Osteocyte (in vitro differentiated cells): ENCODE measurements around the gene DCTPP1. TPM values are rescaled to one million over a fixed set of nuclear protein-coding genes. Genes with fewer than 3 reads are reported as not detected.

Experiments
- DNase-seq: peaks from one replicate; pipeline ENCODE4 v3.0.0; 2021; ENCODE audit warnings: mixed read lengths; ENCODE audit not compliant: unreplicated experiment; ENCODE audit errors: extremely low spot score
- H3K27ac Mint-ChIP-seq: one replicate; pipeline ENCODE4 v1.8.0; 2021; ENCODE audit warnings: mild to moderate bottlenecking, mixed read lengths; ENCODE audit not compliant: unreplicated experiment
- H3K27me3 Mint-ChIP-seq: one replicate; pipeline ENCODE4 v1.8.0; 2021; ENCODE audit warnings: mixed read lengths; ENCODE audit not compliant: unreplicated experiment
- H3K36me3 Mint-ChIP-seq: one replicate; pipeline ENCODE4 v1.8.0; 2021; ENCODE audit warnings: mixed read lengths; ENCODE audit not compliant: unreplicated experiment
- H3K4me1 Mint-ChIP-seq: one replicate; pipeline ENCODE4 v1.8.0; 2021; ENCODE audit warnings: mixed read lengths; ENCODE audit not compliant: unreplicated experiment
- H3K4me3 Mint-ChIP-seq: one replicate; pipeline ENCODE4 v1.8.0; 2021; ENCODE audit warnings: mild to moderate bottlenecking, moderate library complexity, mixed read lengths; ENCODE audit not compliant: unreplicated experiment
- H3K9me3 Mint-ChIP-seq: one replicate; pipeline ENCODE4 v1.8.0; 2021; ENCODE audit warnings: mixed read lengths; ENCODE audit not compliant: unreplicated experiment
- CTCF ChIP-seq: fragments of 200-600 bp; sonication (generic); IDR thresholded peaks from 2 replicates; pipeline ENCODE4 v1.5.0; 2021; ENCODE audit warnings: antibody characterized with exemption, mild to moderate bottlenecking, moderate library complexity
- total RNA-seq: library from RNA; stranded (reverse); gene quantifications from 2 replicates; pipeline ENCODE4 v1.2.1, GENCODE V29; 2021

Gene DCTPP1
- total RNA-seq, 1 donor from 2014 or later, result 26.8 TPM

- DNase-seq, result no peak
- H3K36me3 Mint-ChIP-seq, result peaks cover 5% of the 10 kb centered on the region
- no peak for TF ChIP-seq CTCF
- H3K27me3 Mint-ChIP-seq, result peaks cover 11% of the 10 kb centered on the region
- H3K27ac Mint-ChIP-seq, result no peak overlapping the region
- no peaks in the 10 kb centered on the region for H3K9me3 Mint-ChIP-seq
- H3K4me1 Mint-ChIP-seq, result peaks cover 12% of the 10 kb centered on the region
- H3K4me3 Mint-ChIP-seq, result no peak overlapping the region
Measured at GRCh38 chr16:30429418-30429677, 482 bp downstream of the DCTPP1 start.

DNA sequence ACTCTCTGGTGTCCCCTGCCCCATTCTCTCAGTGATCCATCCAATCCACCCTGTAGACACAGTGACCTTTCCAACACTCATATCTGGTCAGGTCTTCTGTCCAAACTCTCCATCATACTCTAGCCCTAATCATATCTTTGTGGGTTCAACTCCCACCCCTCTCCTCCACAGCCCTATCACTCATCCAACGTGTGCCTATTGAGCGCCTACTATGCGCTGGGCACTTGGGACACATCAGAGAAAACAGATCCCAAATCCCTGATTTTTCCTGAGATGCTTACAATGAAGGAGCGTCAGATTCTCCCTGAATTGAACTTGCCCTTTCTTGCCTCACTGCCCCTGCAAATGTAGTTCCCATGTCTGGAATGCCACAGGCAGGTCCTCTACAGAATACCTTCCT lies 1.8 kb downstream of the DCTPP1 start:
- Mint-ChIP-seq H3K36me3 (peaks cover 10% of the 10 kb centered on the region), H3K4me1 (peaks cover 12% of the 10 kb centered on the region), H3K27me3 (peaks cover 2% of the 10 kb centered on the region), H3K4me3 (no peak overlapping the region), H3K27ac (no peak overlapping the region), H3K9me3 (no peaks in the 10 kb centered on the region)
- no peak for TF ChIP-seq CTCF
- DNase-seq, result no peak

- TF ChIP-seq CTCF, result no peak
- no peak overlapping the region for H3K27ac Mint-ChIP-seq
Measured at GRCh38 chr16:30421010-30421409, 8.8 kb downstream of the DCTPP1 start.

DNA sequence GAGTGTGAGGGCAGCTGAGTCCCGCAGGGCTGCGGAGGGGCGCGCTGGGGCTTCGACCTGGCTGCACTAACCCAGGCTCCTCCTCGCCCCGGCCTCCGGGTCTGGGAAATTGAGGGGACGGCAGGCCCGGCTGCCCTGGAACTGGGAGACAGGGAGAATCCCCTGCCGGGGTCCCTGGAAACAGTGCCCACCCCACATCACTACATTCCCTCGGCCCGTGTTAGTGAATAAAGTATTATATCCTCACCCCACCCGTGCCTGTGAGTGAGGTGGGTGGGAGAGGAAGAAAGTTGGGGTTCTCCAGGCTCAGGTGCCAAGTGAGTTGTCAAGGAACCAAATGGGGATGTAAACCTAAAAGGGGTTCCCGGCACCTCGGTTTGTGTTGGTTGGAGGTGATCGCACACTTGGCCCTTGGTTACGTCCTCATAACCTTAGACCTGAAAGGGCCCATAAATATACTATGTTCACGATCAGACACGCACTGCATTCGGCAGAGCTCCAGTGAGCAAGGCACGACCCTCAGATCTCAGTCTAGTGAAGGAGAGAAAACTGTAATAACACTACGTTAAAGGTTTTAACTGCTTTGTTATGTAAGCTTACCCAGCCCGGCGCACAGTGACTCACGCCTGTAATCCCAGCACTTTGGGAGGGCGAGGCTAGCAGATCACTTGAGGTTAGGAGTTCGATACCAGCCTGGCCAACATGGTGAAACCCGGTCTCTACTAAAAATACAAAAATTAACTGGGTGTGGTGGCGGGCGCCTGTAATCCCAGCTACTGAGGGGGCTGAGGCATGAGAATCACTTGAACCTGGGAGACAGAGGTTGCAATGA lies 11.3 kb downstream of the DCTPP1 start:
- H3K4me1 Mint-ChIP-seq, result peaks cover 5% of the 10 kb centered on the region
- peak; percentile 2 for TF ChIP-seq CTCF
- H3K9me3 Mint-ChIP-seq, result no peaks in the 10 kb centered on the region
- DNase-seq, result no peak
- H3K27ac Mint-ChIP-seq, result peak overlapping the region; percentile 7
- peaks cover 16% of the 10 kb centered on the region for H3K36me3 Mint-ChIP-seq
- no peaks in the 10 kb centered on the region for H3K27me3 Mint-ChIP-seq
- H3K4me3 Mint-ChIP-seq, result peak overlapping the region; percentile 54

More at GRCh38 chr16:30421010-30421409, 8.8 kb downstream of the DCTPP1 start:
- H3K27me3 Mint-ChIP-seq, result no peaks in the 10 kb centered on the region
- peaks cover 19% of the 10 kb centered on the region for H3K36me3 Mint-ChIP-seq
- no peak overlapping the region for H3K4me3 Mint-ChIP-seq
- H3K9me3 Mint-ChIP-seq, result no peaks in the 10 kb centered on the region
- no peak for DNase-seq
- peaks cover 5% of the 10 kb centered on the region for H3K4me1 Mint-ChIP-seq

GRCh38 chr16:30417529-30418349 lies 12.1 kb downstream of the DCTPP1 start:
- H3K36me3 Mint-ChIP-seq, result peaks cover 18% of the 10 kb centered on the region
- no peaks in the 10 kb centered on the region for H3K9me3 Mint-ChIP-seq
- DNase-seq, result peak; percentile 91
- peak overlapping the region; percentile 60 for H3K4me3 Mint-ChIP-seq
- H3K27me3 Mint-ChIP-seq, result no peaks in the 10 kb centered on the region
- peaks cover 5% of the 10 kb centered on the region for H3K4me1 Mint-ChIP-seq
- peak; percentile 31 for TF ChIP-seq CTCF
- no peak overlapping the region for H3K27ac Mint-ChIP-seq
